Measurements from ENCODE around the gene KIAA0040. TPM values are rescaled to one million over a fixed set of nuclear protein-coding genes. Genes with fewer than 3 reads are reported as not detected.

Gene KIAA0040
- total RNA-seq, 1 donor, result 1.1 TPM

GRCh38 chr1:175120511-175120910, 72.1 kb downstream of the KIAA0040 start:
- Histone ChIP-seq H4K20me1 (ENCODE audit: insufficient read depth, low read length) (no peaks in the 10 kb centered on the region), H3K79me2 (ENCODE audit: insufficient read depth, low read length) (no peaks in the 10 kb centered on the region), H3K36me3 (ENCODE audit: insufficient read depth, low read length) (no peaks in the 10 kb centered on the region), H3K27ac (ENCODE audit: low read depth, low read length) (no peak overlapping the region), H3K4me1 (ENCODE audit: insufficient read depth, low read length) (no peaks in the 10 kb centered on the region), H3K9me3 (ENCODE audit: low read depth, low read length) (no peaks in the 10 kb centered on the region), H3K4me2 (ENCODE audit: insufficient read depth, low read length) (no peak overlapping the region), H2AFZ (ENCODE audit: low read length) (no peak overlapping the region), H3K4me3 (ENCODE audit: insufficient read depth, low read length) (no peak overlapping the region), H3K27me3 (ENCODE audit: insufficient read depth, low read length) (no peaks in the 10 kb centered on the region)
- no peak for TF ChIP-seq CTCF (IDR thresholded peaks at IDR 0.05; ENCODE audit: extremely low read depth, low read depth, low read length)
- no peak for DNase-seq (ENCODE audit: insufficient read length, low spot score, missing footprints)

- Histone ChIP-seq H4K20me1 (ENCODE audit: insufficient read depth, low read length) (no peaks in the 10 kb centered on the region), H2AFZ (ENCODE audit: low read length) (no peak overlapping the region), H3K36me3 (ENCODE audit: insufficient read depth, low read length) (no peaks in the 10 kb centered on the region), H3K79me2 (ENCODE audit: insufficient read depth, low read length) (no peaks in the 10 kb centered on the region), H3K4me2 (ENCODE audit: insufficient read depth, low read length) (no peak overlapping the region), H3K9me3 (ENCODE audit: low read depth, low read length) (no peaks in the 10 kb centered on the region), H3K4me1 (ENCODE audit: insufficient read depth, low read length) (no peaks in the 10 kb centered on the region), H3K4me3 (ENCODE audit: insufficient read depth, low read length) (no peak overlapping the region), H3K27me3 (ENCODE audit: insufficient read depth, low read length) (no peaks in the 10 kb centered on the region), H3K27ac (ENCODE audit: low read depth, low read length) (no peak overlapping the region)
- TF ChIP-seq CTCF (IDR thresholded peaks at IDR 0.05; ENCODE audit: extremely low read depth, low read depth, low read length), result no peak
- DNase-seq (ENCODE audit: insufficient read length, low spot score, missing footprints), result no peak
These were observed 73.9 kb downstream of the KIAA0040 start for GRCh38 chr1:175118375-175119367.

GRCh38 chr1:175116903-175117302, 75.7 kb downstream of the KIAA0040 start:
- no peaks in the 10 kb centered on the region for H3K9me3 ChIP-seq (ENCODE audit: low read depth, low read length)
- no peak overlapping the region for H3K4me3 ChIP-seq (ENCODE audit: insufficient read depth, low read length)
- no peaks in the 10 kb centered on the region for H3K79me2 ChIP-seq (ENCODE audit: insufficient read depth, low read length)
- H4K20me1 ChIP-seq (ENCODE audit: insufficient read depth, low read length), result no peaks in the 10 kb centered on the region
- H2AFZ ChIP-seq (ENCODE audit: low read length), result no peak overlapping the region
- H3K27ac ChIP-seq (ENCODE audit: low read depth, low read length), result no peak overlapping the region
- H3K4me1 ChIP-seq (ENCODE audit: insufficient read depth, low read length), result no peaks in the 10 kb centered on the region
- TF ChIP-seq CTCF (IDR thresholded peaks at IDR 0.05; ENCODE audit: extremely low read depth, low read depth, low read length), result no peak
- no peaks in the 10 kb centered on the region for H3K27me3 ChIP-seq (ENCODE audit: insufficient read depth, low read length)
- no peaks in the 10 kb centered on the region for H3K36me3 ChIP-seq (ENCODE audit: insufficient read depth, low read length)
- DNase-seq (ENCODE audit: insufficient read length, low spot score, missing footprints), result peak; percentile 34
- no peak overlapping the region for H3K4me2 ChIP-seq (ENCODE audit: insufficient read depth, low read length)

GRCh38 chr1:175116210-175116798, 76.3 kb downstream of the KIAA0040 start:
- H2AFZ ChIP-seq (ENCODE audit: low read length), result no peak overlapping the region
- H3K4me3 ChIP-seq (ENCODE audit: insufficient read depth, low read length), result no peak overlapping the region

More at GRCh38 chr1:175116210-175116798, 76.3 kb downstream of the KIAA0040 start:
- H3K4me2 ChIP-seq (ENCODE audit: insufficient read depth, low read length), result no peak overlapping the region
- DNase-seq (ENCODE audit: insufficient read length, low spot score, missing footprints), result no peak
- no peak for TF ChIP-seq CTCF (IDR thresholded peaks at IDR 0.05; ENCODE audit: extremely low read depth, low read depth, low read length)
- H3K27me3 ChIP-seq (ENCODE audit: insufficient read depth, low read length), result no peaks in the 10 kb centered on the region
- no peaks in the 10 kb centered on the region for H3K79me2 ChIP-seq (ENCODE audit: insufficient read depth, low read length)
- no peaks in the 10 kb centered on the region for H4K20me1 ChIP-seq (ENCODE audit: insufficient read depth, low read length)
- H3K27ac ChIP-seq (ENCODE audit: low read depth, low read length), result no peak overlapping the region
- no peaks in the 10 kb centered on the region for H3K4me1 ChIP-seq (ENCODE audit: insufficient read depth, low read length)
- H3K9me3 ChIP-seq (ENCODE audit: low read depth, low read length), result no peaks in the 10 kb centered on the region
- H3K36me3 ChIP-seq (ENCODE audit: insufficient read depth, low read length), result no peaks in the 10 kb centered on the region

All from osteoblast (primary cell).